Measurements from ENCODE around the gene NUBP2. TPM values are rescaled to one million over a fixed set of nuclear protein-coding genes. Genes with fewer than 3 reads are reported as not detected.
"Not testable (repeated sequence)": the region's sequence is repeated elsewhere in the genome, so short reads cannot be mapped to it uniquely, and the experiment has no call there.

The NUBP2 gene
- total RNA-seq, 1 donor from 2014 or later: 49.8 TPM

- no peaks in the 10 kb centered on the region for H3K27me3 Mint-ChIP-seq (ENCODE audit: unreplicated experiment)
- DNase-seq (ENCODE audit: low spot score): no peak
- peaks cover 15% of the 10 kb centered on the region for H3K36me3 Mint-ChIP-seq (ENCODE audit: low read depth, unreplicated experiment)
- H3K4me1 Mint-ChIP-seq (ENCODE audit: unreplicated experiment): no peaks in the 10 kb centered on the region
- peaks cover 4% of the 10 kb centered on the region for H3K9me3 Mint-ChIP-seq (ENCODE audit: unreplicated experiment)
- no peak for TF ChIP-seq CTCF (IDR thresholded peaks at IDR 0.05; ENCODE audit: unreplicated experiment)
- H3K27ac Mint-ChIP-seq (ENCODE audit: unreplicated experiment): no peak overlapping the region
- no peak overlapping the region for H3K4me3 Mint-ChIP-seq (ENCODE audit: unreplicated experiment)
Measured at GRCh38 chr16:1794908-1795666, 12.3 kb downstream of the NUBP2 start.

- Mint-ChIP-seq H3K4me3 (ENCODE audit: unreplicated experiment) (peak overlapping the region; percentile 27), H3K36me3 (ENCODE audit: low read depth, unreplicated experiment) (peaks cover 26% of the 10 kb centered on the region)
- not testable (repeated sequence) for H3K27ac Mint-ChIP-seq (ENCODE audit: unreplicated experiment); DNase-seq (ENCODE audit: low spot score); H3K9me3 Mint-ChIP-seq (ENCODE audit: unreplicated experiment); H3K4me1 Mint-ChIP-seq (ENCODE audit: unreplicated experiment); H3K27me3 Mint-ChIP-seq (ENCODE audit: unreplicated experiment)
Measured at GRCh38 chr16:1799263-1799662, 16.5 kb downstream of the NUBP2 start.

GRCh38 chr16:1800701-1801100 lies 17.9 kb downstream of the NUBP2 start:
- no peak for DNase-seq (ENCODE audit: low spot score)
- peaks cover 9% of the 10 kb centered on the region for H3K9me3 Mint-ChIP-seq (ENCODE audit: unreplicated experiment)
- H3K4me3 Mint-ChIP-seq (ENCODE audit: unreplicated experiment): peak overlapping the region; percentile 8
- peaks cover 4% of the 10 kb centered on the region for H3K27me3 Mint-ChIP-seq (ENCODE audit: unreplicated experiment)
- H3K4me1 Mint-ChIP-seq (ENCODE audit: unreplicated experiment): no peaks in the 10 kb centered on the region
- no peak for TF ChIP-seq CTCF (IDR thresholded peaks at IDR 0.05; ENCODE audit: unreplicated experiment)
- H3K36me3 Mint-ChIP-seq (ENCODE audit: low read depth, unreplicated experiment): peaks cover 29% of the 10 kb centered on the region
- no peak overlapping the region for H3K27ac Mint-ChIP-seq (ENCODE audit: unreplicated experiment)

- Mint-ChIP-seq H3K9me3 (ENCODE audit: unreplicated experiment) (no peaks in the 10 kb centered on the region), H3K4me3 (ENCODE audit: unreplicated experiment) (no peak overlapping the region), H3K36me3 (ENCODE audit: low read depth, unreplicated experiment) (peaks cover 24% of the 10 kb centered on the region), H3K27me3 (ENCODE audit: unreplicated experiment) (peaks cover 3% of the 10 kb centered on the region), H3K4me1 (ENCODE audit: unreplicated experiment) (no peaks in the 10 kb centered on the region), H3K27ac (ENCODE audit: unreplicated experiment) (no peak overlapping the region)
- no peak for TF ChIP-seq CTCF (IDR thresholded peaks at IDR 0.05; ENCODE audit: unreplicated experiment)
- DNase-seq (ENCODE audit: low spot score): no peak
Measured at GRCh38 chr16:1807626-1808025, 24.9 kb downstream of the NUBP2 start.

GRCh38 chr16:1808691-1809090 lies 25.9 kb downstream of the NUBP2 start:
- H3K36me3 Mint-ChIP-seq (ENCODE audit: low read depth, unreplicated experiment): peaks cover 29% of the 10 kb centered on the region
- no peak overlapping the region for H3K27ac Mint-ChIP-seq (ENCODE audit: unreplicated experiment)
- peaks cover 3% of the 10 kb centered on the region for H3K27me3 Mint-ChIP-seq (ENCODE audit: unreplicated experiment)
- no peak for TF ChIP-seq CTCF (IDR thresholded peaks at IDR 0.05; ENCODE audit: unreplicated experiment)
- no peak for DNase-seq (ENCODE audit: low spot score)
- H3K9me3 Mint-ChIP-seq (ENCODE audit: unreplicated experiment): no peaks in the 10 kb centered on the region
- H3K4me3 Mint-ChIP-seq (ENCODE audit: unreplicated experiment): no peak overlapping the region
- no peaks in the 10 kb centered on the region for H3K4me1 Mint-ChIP-seq (ENCODE audit: unreplicated experiment)

Data from endothelial cell (in vitro differentiated cells).